Neuron (in vitro differentiated cells): Measurements from ENCODE around the gene LDLRAD1.

ENCODE experiments used
- H2AFZ ChIP-seq: one replicate; pipeline ENCODE4 v1.6.1; 2013; ENCODE audit warnings: low read depth, mild to moderate bottlenecking, inconsistent platforms, low read length, moderate library complexity
- H3K27me3 ChIP-seq: one replicate; pipeline ENCODE4 v1.6.1; 2013; ENCODE audit warnings: low read length; ENCODE audit not compliant: insufficient read depth
- H3K36me3 ChIP-seq: one replicate; pipeline ENCODE4 v1.6.1; 2013; ENCODE audit warnings: low read length; ENCODE audit not compliant: insufficient read depth
- H3K4me1 ChIP-seq: one replicate; pipeline ENCODE4 v1.6.1; 2013; ENCODE audit warnings: low read length; ENCODE audit not compliant: insufficient read depth
- H3K4me3 ChIP-seq: 2 replicates; pipeline ENCODE4 v1.5.1; 2013; ENCODE audit warnings: mild to moderate bottlenecking, low read length, moderate library complexity
- H3K9me3 ChIP-seq: one replicate; pipeline ENCODE4 v1.6.1; 2013; ENCODE audit warnings: low read length

The LDLRAD1 gene

DNA sequence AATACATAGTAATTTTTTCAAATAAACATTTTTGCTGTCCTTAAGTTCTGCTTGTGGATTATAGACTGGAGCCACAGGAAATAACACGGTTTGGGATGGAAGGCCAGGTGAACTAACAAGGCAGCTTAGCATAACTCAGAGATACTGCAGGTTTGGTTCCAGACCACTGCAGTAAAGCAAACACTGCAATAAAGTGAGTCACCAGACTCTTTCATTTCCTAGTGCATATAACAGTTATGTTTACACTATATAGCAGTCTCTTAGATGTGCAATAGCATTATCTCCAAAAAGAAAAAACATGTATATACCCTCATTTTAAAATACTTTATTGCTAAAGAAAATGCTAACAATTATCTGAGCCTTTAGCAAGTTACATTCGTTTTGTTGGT lies 49.9 kb downstream of the LDLRAD1 start:
- Histone ChIP-seq H3K4me3 (no peak overlapping the region), H3K4me1 (no peaks in the 10 kb centered on the region), H3K36me3 (peaks cover 67% of the 10 kb centered on the region), H3K27me3 (no peaks in the 10 kb centered on the region), H3K9me3 (no peaks in the 10 kb centered on the region), H2AFZ (no peak overlapping the region)

DNA sequence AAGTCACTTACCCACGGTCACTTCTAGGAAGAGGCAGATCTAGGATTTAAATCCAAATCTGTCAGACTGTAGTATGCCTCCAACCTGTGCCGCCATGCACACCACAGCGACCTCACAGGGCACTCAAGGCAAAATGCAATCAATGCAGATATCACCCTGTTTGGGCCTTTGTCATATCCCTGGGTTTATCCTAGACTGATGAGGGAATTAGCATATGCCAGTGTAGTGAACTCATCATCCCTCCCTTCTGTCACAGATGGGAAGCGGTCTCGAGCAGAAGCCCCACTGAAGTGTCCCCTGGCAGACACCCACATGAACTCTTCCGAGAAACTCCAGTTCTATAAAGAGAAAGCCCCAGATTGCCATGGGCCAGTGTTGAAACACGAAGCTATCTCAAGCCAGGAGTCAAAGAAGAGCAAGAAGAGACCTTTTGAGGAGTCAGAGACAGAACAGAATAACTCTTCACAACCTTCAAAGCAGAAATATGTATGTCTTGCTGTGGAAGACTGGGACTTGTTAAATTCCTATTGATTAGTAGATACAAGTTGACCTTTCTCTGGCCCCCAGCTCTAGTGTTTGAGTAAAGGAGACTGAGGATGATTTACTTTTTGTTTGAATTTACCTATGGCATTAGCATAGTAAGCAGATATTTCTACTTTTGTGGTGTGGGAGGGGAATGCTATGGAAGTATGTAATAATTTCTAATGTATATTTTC lies 50.4 kb downstream of the LDLRAD1 start:
- Histone ChIP-seq H3K4me1 (no peaks in the 10 kb centered on the region), H3K36me3 (peaks cover 73% of the 10 kb centered on the region), H2AFZ (no peak overlapping the region), H3K4me3 (no peak overlapping the region), H3K27me3 (no peaks in the 10 kb centered on the region), H3K9me3 (no peaks in the 10 kb centered on the region)

DNA sequence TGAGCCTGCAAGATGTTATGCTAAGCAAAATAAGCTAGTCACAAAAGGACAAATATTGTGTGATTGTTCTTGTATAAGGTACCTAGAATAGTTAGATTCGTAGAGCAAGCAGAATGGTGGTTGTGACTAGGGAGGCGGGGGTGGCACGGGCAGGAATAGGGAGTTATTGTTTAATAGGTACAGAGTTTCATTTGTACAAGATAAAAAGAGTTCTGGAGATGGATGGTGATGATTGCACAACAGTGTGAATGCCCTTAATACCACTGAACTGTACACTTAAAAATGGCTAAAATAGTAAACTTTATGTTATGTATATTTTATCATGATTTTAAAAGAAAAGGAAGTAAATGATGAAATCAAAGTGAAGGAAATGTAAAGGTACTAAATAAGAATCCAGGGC lies 51.2 kb downstream of the LDLRAD1 start:
- Histone ChIP-seq H3K4me1 (no peaks in the 10 kb centered on the region), H3K36me3 (peaks cover 79% of the 10 kb centered on the region), H2AFZ (no peak overlapping the region)

DNA sequence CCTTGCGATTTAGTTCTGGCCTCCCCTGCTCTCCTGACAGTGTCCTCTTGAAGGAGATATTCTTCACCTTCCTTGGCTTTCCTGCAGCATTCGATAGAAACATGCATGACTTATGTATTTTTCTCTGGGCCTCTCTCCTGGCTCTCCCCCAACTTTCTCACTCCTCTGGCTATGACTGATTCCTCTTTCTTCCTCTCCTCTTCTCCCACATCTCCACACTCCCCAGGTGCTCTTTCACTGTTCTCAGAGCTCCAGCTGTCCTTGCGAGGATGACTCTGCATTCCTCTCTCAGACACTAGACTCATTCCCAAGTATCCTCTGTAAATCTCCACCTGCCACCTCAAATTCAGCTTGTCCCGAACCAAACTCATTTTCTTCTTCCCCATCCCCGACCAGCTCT lies 53.9 kb downstream of the LDLRAD1 start:
- H3K36me3 ChIP-seq, result peaks cover 82% of the 10 kb centered on the region
- no peaks in the 10 kb centered on the region for H3K4me1 ChIP-seq
- H3K27me3 ChIP-seq, result no peaks in the 10 kb centered on the region

More for the DNA sequence above, 51.2 kb downstream of the LDLRAD1 start:
- no peaks in the 10 kb centered on the region for H3K9me3 ChIP-seq
- no peak overlapping the region for H3K4me3 ChIP-seq
- H3K27me3 ChIP-seq, result no peaks in the 10 kb centered on the region

DNA sequence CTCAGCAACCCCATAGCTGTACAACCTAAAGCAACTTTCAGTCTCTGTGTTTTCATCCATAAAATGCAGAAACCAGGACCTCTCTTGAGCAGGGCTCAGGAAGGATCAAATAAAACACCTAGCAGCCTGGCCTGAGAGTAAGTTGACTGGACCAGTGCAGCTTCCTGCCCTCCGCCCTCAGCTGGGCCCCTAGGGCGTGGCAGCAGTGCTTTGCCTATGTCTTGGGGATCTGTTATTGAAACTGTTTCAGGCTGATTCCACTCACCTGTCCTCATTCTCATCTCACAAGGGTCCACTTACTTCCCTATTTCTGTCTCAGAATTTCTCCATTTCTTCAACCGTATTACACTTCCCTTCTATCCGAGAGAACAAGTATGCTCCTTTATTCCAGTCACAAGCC lies 54.5 kb downstream of the LDLRAD1 start:
- Histone ChIP-seq H3K4me3 (no peak overlapping the region), H3K36me3 (peaks cover 81% of the 10 kb centered on the region), H2AFZ (no peak overlapping the region), H3K27me3 (no peaks in the 10 kb centered on the region), H3K9me3 (no peaks in the 10 kb centered on the region), H3K4me1 (no peaks in the 10 kb centered on the region)

More for the DNA sequence above, 53.9 kb downstream of the LDLRAD1 start:
- no peak overlapping the region for H2AFZ ChIP-seq
- no peak overlapping the region for H3K4me3 ChIP-seq
- H3K9me3 ChIP-seq, result no peaks in the 10 kb centered on the region

DNA sequence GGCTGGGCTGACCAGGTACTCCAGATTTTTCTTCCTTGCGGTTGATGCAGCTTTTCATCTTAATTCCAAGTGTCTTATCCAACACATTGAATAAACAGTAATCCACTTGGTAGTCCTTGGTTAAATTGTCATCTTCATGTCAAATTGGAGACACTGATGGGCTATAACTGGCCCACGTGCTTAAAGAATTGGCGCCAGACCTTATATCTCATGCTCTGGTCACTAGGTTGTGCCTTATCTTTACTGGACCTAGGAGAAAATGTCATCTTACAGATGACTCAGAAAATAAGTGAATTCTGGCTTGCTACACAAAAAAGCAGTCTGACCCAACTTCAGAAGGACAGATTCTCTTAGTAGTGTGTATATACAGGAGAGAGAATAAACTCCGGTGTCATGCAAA lies 55.6 kb downstream of the LDLRAD1 start:
- H3K4me1 ChIP-seq, result no peaks in the 10 kb centered on the region
- peaks cover 77% of the 10 kb centered on the region for H3K36me3 ChIP-seq
- no peak overlapping the region for H3K4me3 ChIP-seq
- no peaks in the 10 kb centered on the region for H3K27me3 ChIP-seq
- no peak overlapping the region for H2AFZ ChIP-seq
- H3K9me3 ChIP-seq, result no peaks in the 10 kb centered on the region

DNA sequence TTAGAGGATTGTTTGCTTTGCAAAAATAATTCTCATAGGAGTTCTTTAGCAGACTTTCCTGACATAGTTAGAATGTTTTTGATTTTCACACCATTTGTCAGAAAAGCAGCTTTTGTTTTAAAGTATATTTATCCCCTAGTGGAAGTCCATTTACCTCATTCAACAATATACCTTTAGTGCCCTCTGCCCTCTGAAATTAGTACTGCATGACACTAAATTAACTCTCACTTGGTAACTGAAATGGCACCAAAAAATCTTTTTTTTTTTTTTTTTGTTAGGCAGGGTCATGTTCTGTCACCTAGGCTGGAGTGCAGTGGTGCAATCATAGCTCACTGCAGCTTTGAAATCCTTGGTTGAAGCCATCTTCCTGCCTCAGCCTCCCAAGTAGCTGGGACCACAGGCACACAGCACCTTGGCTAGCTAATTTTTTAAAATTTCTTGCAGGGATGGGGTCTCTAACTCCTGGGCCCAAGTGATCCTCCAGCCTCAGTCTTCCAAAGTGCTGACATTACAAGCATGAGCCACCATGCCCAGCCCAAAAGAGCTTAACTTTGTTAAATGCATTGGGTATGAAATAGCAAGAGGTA lies 58.2 kb downstream of the LDLRAD1 start:
- H3K36me3 ChIP-seq, result peaks cover 73% of the 10 kb centered on the region
- H3K9me3 ChIP-seq, result no peaks in the 10 kb centered on the region
- no peaks in the 10 kb centered on the region for H3K27me3 ChIP-seq
- H2AFZ ChIP-seq, result no peak overlapping the region
- no peaks in the 10 kb centered on the region for H3K4me1 ChIP-seq
- H3K4me3 ChIP-seq, result no peak overlapping the region
